Uterus (tissue), 2 donors: ENCODE measurements around the gene LRRC58.

Source experiments
- CTCF ChIP-seq, 4 experiments: fragments of 200-600 bp in 2 of 4; fragments of 450-650 bp in 2 of 4; sonication (generic) in 2 of 4; IDR thresholded peaks; one replicate each; pipeline ENCODE4 v1.5.1; 2016 to 2019; ENCODE audit warnings: antibody characterized with exemption in 4 of 4, mild to moderate bottlenecking in 2 of 4, moderate library complexity in 1 of 4
- POLR2A ChIP-seq, 2 donors: fragments of 450-650 bp; IDR thresholded peaks; one replicate each; pipeline ENCODE4 v1.6.1; 2016; ENCODE audit warnings: antibody characterized with exemption in 2 of 2, mild to moderate bottlenecking in 1 of 2, moderate library complexity in 1 of 2

- TF ChIP-seq POLR2A (IDR thresholded peaks at IDR 0.05) (no peak), CTCF (IDR thresholded peaks at IDR 0.05) (peak in 1 of 4 experiments; percentile 13)
These were observed 64.2 kb downstream of the LRRC58 start, which contains the start of gene GPR156 for GRCh38 chr3:120284747-120285507.
